HG03571 (cell line): ENCODE measurements around the gene CES5A.
"Not testable (repeated sequence)": the region's sequence is repeated elsewhere in the genome, so short reads cannot be mapped to it uniquely, and the experiment has no call there.

ENCODE experiments used
- ATAC-seq: cut with Tn5 transposase; IDR thresholded peaks from one replicate; pipeline ENCODE4 v1.9.1; 2021; ENCODE audit not compliant: unreplicated experiment

CES5A gene

GRCh38 chr16:55832425-55832772 is 42.8 kb downstream of the CES5A start:
- no peak for ATAC-seq

- no peak for ATAC-seq
These were observed 44.4 kb downstream of the CES5A start for GRCh38 chr16:55830658-55831294.

GRCh38 chr16:55829232-55829631 is 45.9 kb downstream of the CES5A start:
- not testable (repeated sequence) for ATAC-seq

- ATAC-seq = no peak
These were observed 46.5 kb downstream of the CES5A start for GRCh38 chr16:55828680-55829079.

- no peak for ATAC-seq
These were observed 50.0 kb downstream of the CES5A start for GRCh38 chr16:55825115-55825728.

GRCh38 chr16:55824473-55825000 is 50.6 kb downstream of the CES5A start:
- ATAC-seq = no peak

- no peak for ATAC-seq
These were observed 52.8 kb downstream of the CES5A start for GRCh38 chr16:55822280-55822810.

- no peak for ATAC-seq
These were observed 54.0 kb downstream of the CES5A start for GRCh38 chr16:55821210-55821609.

GRCh38 chr16:55820615-55821014 is 54.6 kb downstream of the CES5A start:
- ATAC-seq = no peak

- ATAC-seq = no peak
These were observed 57.8 kb downstream of the CES5A start for GRCh38 chr16:55817236-55817912.

- ATAC-seq = not testable (repeated sequence)
These were observed 59.0 kb downstream of the CES5A start for GRCh38 chr16:55816222-55816621.

- ATAC-seq = no peak
These were observed 59.9 kb downstream of the CES5A start for GRCh38 chr16:55815320-55815719.

GRCh38 chr16:55814174-55814573 is 61.0 kb downstream of the CES5A start:
- not testable (repeated sequence) for ATAC-seq

GRCh38 chr16:55813730-55814129 is 61.4 kb downstream of the CES5A start:
- ATAC-seq = not testable (repeated sequence)

- no peak for ATAC-seq
These were observed 62.2 kb downstream of the CES5A start for GRCh38 chr16:55812951-55813350.

GRCh38 chr16:55811811-55812210 is 63.4 kb downstream of the CES5A start:
- no peak for ATAC-seq

GRCh38 chr16:55810451-55810961 is 64.7 kb downstream of the CES5A start:
- ATAC-seq = no peak

- no peak for ATAC-seq
These were observed 65.3 kb downstream of the CES5A start for GRCh38 chr16:55809851-55810250.

GRCh38 chr16:55809386-55809785 is 65.8 kb downstream of the CES5A start:
- no peak for ATAC-seq

GRCh38 chr16:55808286-55808685 is 66.9 kb downstream of the CES5A start:
- not testable (repeated sequence) for ATAC-seq

GRCh38 chr16:55805104-55805503 is 70.1 kb downstream of the CES5A start:
- ATAC-seq = not testable (repeated sequence)

GRCh38 chr16:55803681-55804080 is 71.5 kb downstream of the CES5A start:
- ATAC-seq = not testable (repeated sequence)
